ENCODE measurements around the gene IGFN1. TPM values are rescaled to one million over a fixed set of nuclear protein-coding genes. Genes with fewer than 3 reads are reported as not detected.
A peak's percentile ranks its signal among the peaks of the same experiment; 100 is the strongest.

Gene IGFN1
- total and polyA plus RNA-seq, 2 donors (not counting 3 experiments of a cell fraction or from before 2014, with no cell fraction given): not detected

- BruUV-seq (replicated peaks): no TSS peak
- dilution Hi-C loops (cut with MboI; ENCODE audit: extremely low pct_ligation_motif_present, low sequenced_read_pairs): no loop called here
Measured at GRCh38 chr1:201265756-201266155, 75.1 kb downstream of the IGFN1 start.

DNA sequence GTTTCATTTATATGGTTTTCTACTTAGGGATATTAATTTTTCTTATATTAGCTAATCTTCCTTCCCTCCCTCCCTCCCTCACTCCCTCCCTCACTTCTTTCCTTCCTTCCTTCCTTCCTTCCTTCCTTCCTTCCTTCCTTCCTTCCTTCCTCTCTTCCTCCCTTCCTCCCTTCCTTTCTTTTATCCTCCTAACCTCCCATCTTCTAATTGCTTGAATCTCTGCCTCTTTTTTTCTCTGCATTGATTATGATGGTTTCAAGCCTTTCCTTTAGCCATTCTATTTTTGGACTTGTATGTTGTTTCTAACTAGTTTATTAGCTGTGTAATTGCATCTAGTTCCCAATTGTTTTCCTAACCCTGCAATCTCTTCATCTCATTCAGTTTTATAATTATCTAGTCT lies 75.7 kb downstream of the IGFN1 start:
- CTCF ChIA-PET: interaction anchor here (0.6 to 1.7 kb wide), 10 partner anchors 13 to 206 kb away, joined by 3 to 6 read pairs (median 4); partner anchors contain the start of gene PKP1
- no peak overlapping the region for H3K4me2 ChIP-seq (ENCODE audit: insufficient read depth, low read length)
- no peaks in the 10 kb centered on the region for H3K9me3 ChIP-seq (replicated peaks; ENCODE audit: control insufficient read depth, insufficient read depth, low read length)
- H4K20me1 ChIP-seq (replicated peaks; ENCODE audit: control insufficient read depth, extremely low read depth, insufficient read depth, low read length): no peaks in the 10 kb centered on the region
- BruUV-seq (replicated peaks): no TSS peak
- no peaks in the 10 kb centered on the region for H3K36me3 ChIP-seq (ENCODE audit: control insufficient read depth in 2 of 2, extremely low read depth in 1 of 2, insufficient read depth in 2 of 2, low read length in 2 of 2)
- no peak overlapping the region for H3K4me3 ChIP-seq (replicated peaks in 1 of 3; ENCODE audit: insufficient read depth in 1 of 3, low read depth in 1 of 3, low read length in 3 of 3)
- intact Hi-C loops (cut with micrococcal nuclease) (no loop called here), dilution Hi-C loops (cut with MboI; ENCODE audit: extremely low pct_ligation_motif_present, low sequenced_read_pairs) (no loop called here)
- H3K9me1 ChIP-seq (replicated peaks; ENCODE audit: control insufficient read depth, extremely low read depth, insufficient read depth, low read length): no peaks in the 10 kb centered on the region
- TF ChIP-seq GATA2 (IDR thresholded peaks at IDR 0.05; ENCODE audit: insufficient read depth, insufficient read length, low read depth, low read length) (no peak), POLR2AphosphoS5 (IDR thresholded peaks at IDR 0.05; ENCODE audit: insufficient read depth, low read depth, low read length) (no peak), JUN (IDR thresholded peaks at IDR 0.05; ENCODE audit: borderline replicate concordance, insufficient read depth, insufficient read length, low read depth) (no peak), EZH2 (IDR thresholded peaks at IDR 0.05; ENCODE audit: borderline replicate concordance, low read depth, low read length, severe bottlenecking) (no peak), MAX (IDR thresholded peaks at IDR 0.05; ENCODE audit: insufficient read depth, insufficient read length) (no peak), FOS (IDR thresholded peaks at IDR 0.05; ENCODE audit: borderline replicate concordance, insufficient read depth, low read length) (no peak), MYC (IDR thresholded peaks at IDR 0.05; ENCODE audit: low read depth, low read length) (no peak), POLR2A (IDR thresholded peaks at IDR 0.05; ENCODE audit: low read depth, low read length) (no peak)
- TF ChIP-seq, protein P1, sequence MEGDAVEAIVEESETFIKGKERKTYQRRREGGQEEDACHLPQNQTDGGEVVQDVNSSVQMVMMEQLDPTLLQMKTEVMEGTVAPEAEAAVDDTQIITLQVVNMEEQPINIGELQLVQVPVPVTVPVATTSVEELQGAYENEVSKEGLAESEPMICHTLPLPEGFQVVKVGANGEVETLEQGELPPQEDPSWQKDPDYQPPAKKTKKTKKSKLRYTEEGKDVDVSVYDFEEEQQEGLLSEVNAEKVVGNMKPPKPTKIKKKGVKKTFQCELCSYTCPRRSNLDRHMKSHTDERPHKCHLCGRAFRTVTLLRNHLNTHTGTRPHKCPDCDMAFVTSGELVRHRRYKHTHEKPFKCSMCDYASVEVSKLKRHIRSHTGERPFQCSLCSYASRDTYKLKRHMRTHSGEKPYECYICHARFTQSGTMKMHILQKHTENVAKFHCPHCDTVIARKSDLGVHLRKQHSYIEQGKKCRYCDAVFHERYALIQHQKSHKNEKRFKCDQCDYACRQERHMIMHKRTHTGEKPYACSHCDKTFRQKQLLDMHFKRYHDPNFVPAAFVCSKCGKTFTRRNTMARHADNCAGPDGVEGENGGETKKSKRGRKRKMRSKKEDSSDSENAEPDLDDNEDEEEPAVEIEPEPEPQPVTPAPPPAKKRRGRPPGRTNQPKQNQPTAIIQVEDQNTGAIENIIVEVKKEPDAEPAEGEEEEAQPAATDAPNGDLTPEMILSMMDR (IDR thresholded peaks at IDR 0.05; ENCODE audit: extremely low read depth in 1 of 2, insufficient read depth in 1 of 2, low read depth in 1 of 2, low read length in 2 of 2): no peak
- DNase-seq (ENCODE audit: low read depth, low spot score): no peak
- no peaks in the 10 kb centered on the region for H3K4me1 ChIP-seq (ENCODE audit: control insufficient read depth, extremely low read depth, insufficient read depth, low read length)
- POLR2A ChIA-PET: no interaction called here
- no peaks in the 10 kb centered on the region for H3K79me2 ChIP-seq (ENCODE audit: control insufficient read depth, insufficient read depth, low read length)
- H3K9ac ChIP-seq (replicated peaks; ENCODE audit: extremely low read depth, insufficient read depth, low read length): no peak overlapping the region
- no peak overlapping the region for H3K27ac ChIP-seq (ENCODE audit: insufficient read depth, low read depth, low read length)
- no peak for FAIRE-seq
- peaks cover 0 to 4% of the 10 kb centered on the region in 2 experiments for H3K27me3 ChIP-seq (ENCODE audit: control insufficient read depth in 2 of 2, insufficient read depth in 2 of 2, low read length in 2 of 2)
- no peak overlapping the region for H2AFZ ChIP-seq (ENCODE audit: low read depth, low read length)

More at GRCh38 chr1:201265756-201266155, 75.1 kb downstream of the IGFN1 start:
- TF ChIP-seq FOS (IDR thresholded peaks at IDR 0.05; ENCODE audit: borderline replicate concordance, insufficient read depth, low read length): peak; percentile 12
- TF ChIP-seq POLR2A (IDR thresholded peaks at IDR 0.05; ENCODE audit: low read depth, low read length): no peak
- no peak for TF ChIP-seq MAX (IDR thresholded peaks at IDR 0.05; ENCODE audit: insufficient read depth, insufficient read length)
- Histone ChIP-seq H3K79me2 (ENCODE audit: control insufficient read depth, insufficient read depth, low read length) (no peaks in the 10 kb centered on the region), H3K27me3 (ENCODE audit: control insufficient read depth in 2 of 2, insufficient read depth in 2 of 2, low read length in 2 of 2) (peaks cover 2 to 10% of the 10 kb centered on the region in 2 experiments), H2AFZ (ENCODE audit: low read depth, low read length) (no peak overlapping the region), H3K36me3 (ENCODE audit: control insufficient read depth in 2 of 2, extremely low read depth in 1 of 2, insufficient read depth in 2 of 2, low read length in 2 of 2) (no peaks in the 10 kb centered on the region), H4K20me1 (replicated peaks; ENCODE audit: control insufficient read depth, extremely low read depth, insufficient read depth, low read length) (no peaks in the 10 kb centered on the region), H3K4me1 (ENCODE audit: control insufficient read depth, extremely low read depth, insufficient read depth, low read length) (no peaks in the 10 kb centered on the region), H3K9me3 (replicated peaks; ENCODE audit: control insufficient read depth, insufficient read depth, low read length) (no peaks in the 10 kb centered on the region), H3K4me2 (ENCODE audit: insufficient read depth, low read length) (no peak overlapping the region), H3K4me3 (replicated peaks in 1 of 3; ENCODE audit: insufficient read depth in 1 of 3, low read depth in 1 of 3, low read length in 3 of 3) (no peak overlapping the region), H3K9me1 (replicated peaks; ENCODE audit: control insufficient read depth, extremely low read depth, insufficient read depth, low read length) (no peaks in the 10 kb centered on the region), H3K9ac (replicated peaks; ENCODE audit: extremely low read depth, insufficient read depth, low read length) (no peak overlapping the region), H3K27ac (ENCODE audit: insufficient read depth, low read depth, low read length) (no peak overlapping the region)
- ChIA-PET CTCF (interaction anchor here (0.6 to 2.3 kb wide), 8 partner anchors 13 to 207 kb away, joined by 3 to 7 read pairs (median 4); partner anchors contain the start of gene PKP1), POLR2A (no interaction called here)
- DNase-seq (ENCODE audit: low read depth, low spot score) (no peak), FAIRE-seq (peak; percentile 12)
- intact Hi-C loops (cut with micrococcal nuclease): no loop called here

Measured in endothelial cell of umbilical vein (primary cell).